CD4-positive, alpha-beta T cell treated with Interleukin-10 for 1 hour (primary cell): Measurements from ENCODE around the gene CHRNB1.

Source experiments
- DNase-seq: peaks from one replicate; pipeline ENCODE4 v3.0.0-alpha.2; 2020

CHRNB1 gene

GRCh38 chr17:7415784-7416183 lies 29.1 kb upstream of the CHRNB1 start:
- DNase-seq, result no peak

GRCh38 chr17:7416323-7416722 lies 28.5 kb upstream of the CHRNB1 start:
- DNase-seq, result no peak

- DNase-seq, result no peak
Observed at GRCh38 chr17:7417056-7417655, 27.7 kb upstream of the CHRNB1 start.

- DNase-seq, result no peak
Observed at GRCh38 chr17:7418472-7419152, 26.2 kb upstream of the CHRNB1 start.

GRCh38 chr17:7419819-7420610 lies 24.8 kb upstream of the CHRNB1 start, which contains the start of gene SPEM1:
TSS of gene SPEM1 (plus strand) at chr17:7420324. CDS start at chr17:7420385, 61 bp downstream.
- DNase-seq, result no peak

- no peak for DNase-seq
Observed at GRCh38 chr17:7421186-7421585, 23.7 kb upstream of the CHRNB1 start.

- DNase-seq, result no peak
Observed at GRCh38 chr17:7423679-7424078, 21.2 kb upstream of the CHRNB1 start.

GRCh38 chr17:7425316-7425715 lies 19.5 kb upstream of the CHRNB1 start, which contains the start of gene SPEM2:
TSS of gene SPEM2 (plus strand) at chr17:7425616. CDS start at chr17:7425689, 73 bp downstream.
- DNase-seq, result no peak

- no peak for DNase-seq
Observed at GRCh38 chr17:7425756-7426155, 19.1 kb upstream of the CHRNB1 start.

- DNase-seq, result no peak
Observed at GRCh38 chr17:7426203-7426863, 18.5 kb upstream of the CHRNB1 start.

GRCh38 chr17:7426896-7427489 lies 17.9 kb upstream of the CHRNB1 start:
- DNase-seq, result no peak

- no peak for DNase-seq
Observed at GRCh38 chr17:7427549-7427948, 17.3 kb upstream of the CHRNB1 start.

GRCh38 chr17:7428557-7428956 lies 16.3 kb upstream of the CHRNB1 start, which contains the start of gene SPEM3:
TSS of gene SPEM3 (plus strand) at chr17:7428857. CDS start at chr17:7428903, 46 bp downstream.
- DNase-seq, result no peak

GRCh38 chr17:7429722-7430121 lies 15.1 kb upstream of the CHRNB1 start:
- DNase-seq, result no peak

GRCh38 chr17:7431231-7431630 lies 13.6 kb upstream of the CHRNB1 start:
- no peak for DNase-seq

GRCh38 chr17:7432296-7432695 lies 12.6 kb upstream of the CHRNB1 start:
- DNase-seq, result no peak

GRCh38 chr17:7435676-7436555 lies 8.9 kb upstream of the CHRNB1 start:
- DNase-seq, result no peak

GRCh38 chr17:7436556-7437368 lies 8.1 kb upstream of the CHRNB1 start:
- DNase-seq, result peak; percentile 86

- DNase-seq, result no peak
Observed at GRCh38 chr17:7437369-7437863, 7.4 kb upstream of the CHRNB1 start.

GRCh38 chr17:7437950-7438614 lies 6.8 kb upstream of the CHRNB1 start:
- DNase-seq, result peak; percentile 56
